Erythroblast (primary cell): ENCODE measurements around the gene CITED1.

ENCODE experiments used
- GATA1 ChIP-seq: IDR thresholded peaks from 2 replicates; pipeline ENCODE4 v1.6.1; 2011; ENCODE audit warnings: low read depth, mild to moderate bottlenecking, control low read depth, low read length, moderate library complexity
- POLR2A ChIP-seq: IDR thresholded peaks from 2 replicates; pipeline ENCODE4 v1.6.1; 2011; ENCODE audit warnings: mild to moderate bottlenecking, low read length

- TF ChIP-seq POLR2A (no peak), GATA1 (no peak)
Measured at GRCh38 chrX:72260448-72260847, 45.3 kb downstream of the CITED1 start.
